22Rv1 (cell line): ENCODE measurements around the gene GPR65.

Experiments used
- CTCF ChIP-seq: fragments of 450-650 bp; IDR thresholded peaks from 2 replicates; pipeline ENCODE4 v1.5.1; 2017; ENCODE audit warnings: mild to moderate bottlenecking
- ZFX ChIP-seq: fragments of 450-650 bp; IDR thresholded peaks from 2 replicates; pipeline ENCODE4 v1.6.1; 2017; ENCODE audit warnings: antibody characterized with exemption, borderline replicate concordance

- no peak for TF ChIP-seq CTCF
- no peak for TF ChIP-seq ZFX
These were observed 11.8 kb downstream of the GPR65 start for GRCh38 chr14:88016768-88017167.
